NCI-H446 treated with DMSO at 0.1 percent for 48 hours (cell line): Measurements from ENCODE around the gene FLII.

Source experiments
- DNase-seq: peaks from one replicate; lab custom pipeline; 2025; lab: John Stamatoyannopoulos, UW

The FLII gene

GRCh38 chr17:18245038-18245776 lies 13.3 kb downstream of the FLII start:
- no peak for DNase-seq

GRCh38 chr17:18241229-18241871 lies 17.2 kb downstream of the FLII start:
- DNase-seq = no peak

- DNase-seq = no peak
These were observed 18.1 kb downstream of the FLII start for GRCh38 chr17:18240449-18240848.

- no peak for DNase-seq
These were observed 20.2 kb downstream of the FLII start for GRCh38 chr17:18238299-18238698.

GRCh38 chr17:18237461-18237860 lies 21.1 kb downstream of the FLII start:
- no peak for DNase-seq

GRCh38 chr17:18236494-18236893 lies 22.0 kb downstream of the FLII start:
- no peak for DNase-seq

- no peak for DNase-seq
These were observed 22.7 kb downstream of the FLII start for GRCh38 chr17:18235743-18236256.

GRCh38 chr17:18234853-18235380 lies 23.6 kb downstream of the FLII start:
- DNase-seq = no peak

- DNase-seq = no peak
These were observed 24.6 kb downstream of the FLII start for GRCh38 chr17:18233803-18234518.

- no peak for DNase-seq
These were observed 27.4 kb downstream of the FLII start for GRCh38 chr17:18231164-18231563.

- DNase-seq = no peak
These were observed 28.0 kb downstream of the FLII start for GRCh38 chr17:18230288-18231141.

- DNase-seq = no peak
These were observed 28.8 kb downstream of the FLII start for GRCh38 chr17:18229771-18230170.

- no peak for DNase-seq
These were observed 29.3 kb downstream of the FLII start for GRCh38 chr17:18229254-18229653.

GRCh38 chr17:18228176-18228682 lies 30.3 kb downstream of the FLII start:
- no peak for DNase-seq

GRCh38 chr17:18227635-18228034 lies 30.9 kb downstream of the FLII start:
- no peak for DNase-seq

- DNase-seq = no peak
These were observed 32.1 kb downstream of the FLII start for GRCh38 chr17:18226284-18226945.

GRCh38 chr17:18225642-18226283 lies 32.8 kb downstream of the FLII start:
- DNase-seq = no peak

- DNase-seq = peak; percentile 86
These were observed 33.4 kb downstream of the FLII start, which contains the start of gene LLGL1 for GRCh38 chr17:18225121-18225641. Gene LLGL1, plus strand, starts transcription at chr17:18225635. Its CDS starts 48 bp downstream, at chr17:18225683.

GRCh38 chr17:18224387-18225120 lies 34.0 kb downstream of the FLII start:
- DNase-seq = no peak
